Kidney (tissue), 14 donors: Measurements from ENCODE around the gene GLS. TPM values are rescaled to one million over a fixed set of nuclear protein-coding genes. Genes with fewer than 3 reads are reported as not detected.
A peak's percentile ranks its signal among the peaks of the same experiment; 100 is the strongest.

ENCODE experiments used
- DNase-seq, 5 donors: peaks; one replicate each; pipeline ENCODE4 v3.0.0-alpha.2; 2013 to 2020
- FAIRE-seq: peaks from 2 replicates; lab custom pipeline; 2012; peaks lifted over from hg19 to GRCh38; lab: Jason Lieb, UNC
- H3K27ac ChIP-seq, 2 donors: one replicate each; pipeline ENCODE4 v1.7.0; 2013; ENCODE audit warnings: low read depth in 2 of 2, low read length in 2 of 2, inconsistent platforms in 1 of 2
- H3K27me3 ChIP-seq: one replicate; pipeline ENCODE4 v1.7.1; 2013; ENCODE audit warnings: low read length, inconsistent platforms; ENCODE audit not compliant: control insufficient read depth, insufficient read depth
- H3K36me3 ChIP-seq, 3 donors: one replicate each; pipeline versions ENCODE4 v1.7.0 to v1.7.1; 2013; ENCODE audit warnings: low read length in 3 of 3, control low read depth in 1 of 3, inconsistent platforms in 1 of 3; ENCODE audit not compliant: insufficient read depth in 3 of 3, control insufficient read depth in 2 of 3
- H3K4me1 ChIP-seq, 3 donors: one replicate each; pipeline versions ENCODE4 v1.7.0 to v1.7.1; 2013; ENCODE audit warnings: low read length in 3 of 3, inconsistent platforms in 1 of 3, low read depth in 1 of 3; ENCODE audit not compliant: control insufficient read depth in 2 of 3, insufficient read depth in 2 of 3
- H3K4me3 ChIP-seq, 3 donors: one replicate each; pipeline versions ENCODE4 v1.7.0 to v1.8.1; 2013; ENCODE audit warnings: low read length in 3 of 3, control low read depth in 1 of 3, inconsistent platforms in 1 of 3
- H3K9ac ChIP-seq, 3 donors: one replicate each; pipeline versions ENCODE4 v1.7.0 to v1.7.1; 2013; ENCODE audit warnings: low read length in 3 of 3, control low read depth in 1 of 3, inconsistent platforms in 1 of 3
- H3K9me3 ChIP-seq, 3 donors: one replicate each; pipeline versions ENCODE4 v1.7.0 to v1.7.1; 2013; ENCODE audit warnings: low read length in 3 of 3, control low read depth in 1 of 3, inconsistent platforms in 1 of 3; ENCODE audit not compliant: control insufficient read depth in 2 of 3, insufficient read depth in 1 of 3
- intact Hi-C: fragments of 100-400 bp; cut with DNase I; formaldehyde crosslinking; loops from one replicate; pipeline ENCODE4 v1.11.1; 2022
- polyA plus RNA-seq: library from polyadenylated mRNA; stranded (reverse); fragments of 350-450 nt; fragmentation: Illumina TruSeq; extraction: RNeasy Lipid Tissue Mini Kit (QIAGEN cat#74804); gene quantifications from one replicate; pipeline ENCODE4 v1.2.3, GENCODE V29; 2014; ENCODE audit warnings: low read depth, low replicate concordance; ENCODE audit not compliant: insufficient read depth
- total RNA-seq: library from RNA; stranded (reverse); fragmentation: NEBNext Ultra II Directional; extraction: Animal tissue kit (Norgen Biotek cat#: 25700); gene quantifications from one replicate; pipeline ENCODE4 v1.2.1, GENCODE V29; 2021
- TF ChIP-seq, protein P1 (sequence below): IDR thresholded peaks from 3 replicates; pipeline ENCODE4 v1.5.1; 2012; ENCODE audit warnings: mild to moderate bottlenecking, moderate library complexity, borderline replicate concordance; ENCODE audit not compliant: insufficient read depth; ENCODE audit errors: extremely low read depth
- donor health status: control.
- donor health status: control.
- donor health status: control.
- donor health status: control.
- donor health status: control.
- donor health status: DM: yes; HTN: yes; CAD: no.
- donor health status: Normal renal cell carcinoma (clear cell type).

The GLS gene
- total and polyA plus RNA-seq, 2 donors from 2014 or later, result 196 to 230 TPM

DNA sequence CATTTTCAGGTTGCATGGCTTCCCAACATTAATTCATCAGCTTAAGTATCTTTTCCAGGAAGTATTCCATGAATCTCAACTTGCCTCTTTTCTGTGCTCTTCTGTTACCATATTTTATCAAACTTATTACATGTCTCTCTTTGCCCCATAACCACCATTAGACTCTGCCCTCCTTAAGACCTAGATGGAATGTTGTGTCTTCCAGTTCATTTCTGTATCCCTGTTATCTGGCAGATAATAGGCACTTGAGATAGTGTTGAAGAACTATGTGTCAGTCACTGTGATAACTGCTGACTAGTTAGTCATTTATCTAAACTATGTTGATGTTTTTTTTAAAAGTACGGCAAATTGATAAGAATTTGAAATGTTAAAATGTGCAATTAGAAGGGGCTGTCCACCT, 41.8 kb downstream of the GLS start:
- intact Hi-C loops, result no loop called here
- peaks cover 0 to 3% (median 2%) of the 10 kb centered on the region in 3 donors for H3K4me1 ChIP-seq
- DNase-seq, result no peak
- FAIRE-seq, result no peak
- no peak overlapping the region for H3K27ac ChIP-seq
- no peak overlapping the region for H3K9ac ChIP-seq
- H3K36me3 ChIP-seq, result peaks cover 9 to 43% (median 14%) of the 10 kb centered on the region in 3 donors
- TF ChIP-seq, protein P1, sequence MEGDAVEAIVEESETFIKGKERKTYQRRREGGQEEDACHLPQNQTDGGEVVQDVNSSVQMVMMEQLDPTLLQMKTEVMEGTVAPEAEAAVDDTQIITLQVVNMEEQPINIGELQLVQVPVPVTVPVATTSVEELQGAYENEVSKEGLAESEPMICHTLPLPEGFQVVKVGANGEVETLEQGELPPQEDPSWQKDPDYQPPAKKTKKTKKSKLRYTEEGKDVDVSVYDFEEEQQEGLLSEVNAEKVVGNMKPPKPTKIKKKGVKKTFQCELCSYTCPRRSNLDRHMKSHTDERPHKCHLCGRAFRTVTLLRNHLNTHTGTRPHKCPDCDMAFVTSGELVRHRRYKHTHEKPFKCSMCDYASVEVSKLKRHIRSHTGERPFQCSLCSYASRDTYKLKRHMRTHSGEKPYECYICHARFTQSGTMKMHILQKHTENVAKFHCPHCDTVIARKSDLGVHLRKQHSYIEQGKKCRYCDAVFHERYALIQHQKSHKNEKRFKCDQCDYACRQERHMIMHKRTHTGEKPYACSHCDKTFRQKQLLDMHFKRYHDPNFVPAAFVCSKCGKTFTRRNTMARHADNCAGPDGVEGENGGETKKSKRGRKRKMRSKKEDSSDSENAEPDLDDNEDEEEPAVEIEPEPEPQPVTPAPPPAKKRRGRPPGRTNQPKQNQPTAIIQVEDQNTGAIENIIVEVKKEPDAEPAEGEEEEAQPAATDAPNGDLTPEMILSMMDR, result no peak
- H3K27me3 ChIP-seq, result no peaks in the 10 kb centered on the region
- no peak overlapping the region for H3K4me3 ChIP-seq
- H3K9me3 ChIP-seq, result no peaks in the 10 kb centered on the region

DNA sequence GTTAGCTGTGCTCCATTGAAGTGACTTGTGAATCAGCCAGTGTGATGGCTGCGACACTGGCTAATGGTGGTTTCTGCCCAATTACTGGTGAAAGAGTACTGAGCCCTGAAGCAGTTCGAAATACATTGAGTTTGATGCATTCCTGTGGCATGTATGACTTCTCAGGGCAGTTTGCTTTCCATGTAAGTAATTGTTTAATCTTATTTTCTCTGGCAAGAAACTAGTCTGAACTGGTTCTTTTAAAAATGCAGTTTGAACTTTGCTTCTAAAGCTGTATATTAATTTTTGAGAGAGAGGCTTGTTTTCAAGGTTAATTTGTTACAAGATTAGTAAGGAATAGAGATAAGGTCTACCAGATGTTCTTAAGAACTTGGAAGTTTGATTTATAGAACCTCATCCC, 46.7 kb downstream of the GLS start:
- peak overlapping the region; percentile 45 to 59 for H3K27ac ChIP-seq
- FAIRE-seq, result peak; percentile 95

DNA sequence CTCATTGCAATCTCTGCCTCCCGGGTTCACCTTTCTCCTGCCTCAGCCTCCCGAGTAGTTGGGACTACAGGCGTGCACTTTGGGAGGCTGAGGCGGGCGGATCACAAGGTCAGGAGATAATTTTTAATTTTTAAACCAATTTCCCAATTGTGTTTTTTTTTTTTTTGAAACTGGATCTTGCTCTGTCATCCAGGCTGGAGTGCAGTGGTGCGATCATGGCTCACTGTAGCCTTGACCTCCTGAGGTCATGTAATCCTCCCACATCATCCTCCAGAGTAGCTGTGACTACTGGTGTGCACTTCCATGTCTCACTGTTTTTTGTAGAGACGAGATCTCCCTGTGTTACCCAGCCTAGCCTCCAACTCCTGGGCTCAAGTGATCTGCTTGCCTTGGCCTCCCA, 49.3 kb downstream of the GLS start:
- H3K27me3 ChIP-seq, result no peaks in the 10 kb centered on the region
- H3K9ac ChIP-seq, result no peak overlapping the region
- FAIRE-seq (peak; percentile 56), DNase-seq (peak in 3 of 5 donors; percentile 35 to 42 (median 37))
- H3K36me3 ChIP-seq, result peaks cover 0 to 7% (median 2%) of the 10 kb centered on the region in 3 donors
- peak overlapping the region in 1 of 2 donors; percentile 32 for H3K27ac ChIP-seq
- peaks cover 2 to 7% (median 3%) of the 10 kb centered on the region in 3 donors for H3K4me1 ChIP-seq
- TF ChIP-seq, protein P1, result no peak
- H3K4me3 ChIP-seq, result peak overlapping the region; percentile 28 to 51 (median 44)
- intact Hi-C loops, result no loop called here
- H3K9me3 ChIP-seq, result no peaks in the 10 kb centered on the region

More for the DNA sequence above, 46.7 kb downstream of the GLS start:
- Histone ChIP-seq H3K4me3 (peak overlapping the region in 2 of 3 donors; percentile 65 to 77), H3K36me3 (peaks cover 4 to 29% (median 7%) of the 10 kb centered on the region in 3 donors), H3K4me1 (peaks cover 2 to 4% (median 3%) of the 10 kb centered on the region in 3 donors), H3K9me3 (no peaks in the 10 kb centered on the region), H3K27me3 (no peaks in the 10 kb centered on the region), H3K9ac (peak overlapping the region in 1 of 3 donors; percentile 42)
- TF ChIP-seq, protein P1, result no peak
- intact Hi-C loops, result no loop called here
- peak in 3 of 5 donors; percentile 24 to 76 (median 62) for DNase-seq

DNA sequence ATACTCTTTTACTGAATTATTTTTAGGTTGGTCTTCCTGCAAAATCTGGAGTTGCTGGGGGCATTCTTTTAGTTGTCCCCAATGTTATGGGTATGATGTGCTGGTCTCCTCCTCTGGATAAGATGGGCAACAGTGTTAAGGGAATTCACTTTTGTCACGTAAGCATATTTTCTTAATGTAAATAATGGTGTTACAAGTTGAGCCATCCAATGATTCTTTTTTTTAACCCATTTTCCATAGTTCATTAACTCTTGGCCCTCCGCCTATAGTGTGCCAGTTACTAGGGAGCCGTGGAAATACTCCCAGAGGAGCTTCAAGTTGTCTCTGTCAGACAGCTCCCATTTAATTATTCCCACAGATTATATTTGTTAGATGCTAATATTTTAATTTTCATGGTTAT, 49.8 kb downstream of the GLS start:
- intact Hi-C loops, result no loop called here
- TF ChIP-seq, protein P1, result no peak
- peaks cover 0 to 3% (median 0%) of the 10 kb centered on the region in 3 donors for H3K36me3 ChIP-seq

More for the DNA sequence above, 49.8 kb downstream of the GLS start:
- DNase-seq, result peak in 1 of 5 donors; percentile 10
- H3K9ac ChIP-seq, result no peak overlapping the region
- FAIRE-seq, result no peak
- H3K27ac ChIP-seq, result peak overlapping the region; percentile 32 to 39
- no peaks in the 10 kb centered on the region for H3K9me3 ChIP-seq
- H3K27me3 ChIP-seq, result no peaks in the 10 kb centered on the region
- peaks cover 2 to 7% (median 3%) of the 10 kb centered on the region in 3 donors for H3K4me1 ChIP-seq
- H3K4me3 ChIP-seq, result peak overlapping the region in 2 of 3 donors; percentile 44 to 51
